Measurements from ENCODE around the gene CCDC178. TPM values are rescaled to one million over a fixed set of nuclear protein-coding genes. Genes with fewer than 3 reads are reported as not detected.

Gene CCDC178
- total RNA-seq, 1 donor from 2014 or later: 0.27 TPM

DNA sequence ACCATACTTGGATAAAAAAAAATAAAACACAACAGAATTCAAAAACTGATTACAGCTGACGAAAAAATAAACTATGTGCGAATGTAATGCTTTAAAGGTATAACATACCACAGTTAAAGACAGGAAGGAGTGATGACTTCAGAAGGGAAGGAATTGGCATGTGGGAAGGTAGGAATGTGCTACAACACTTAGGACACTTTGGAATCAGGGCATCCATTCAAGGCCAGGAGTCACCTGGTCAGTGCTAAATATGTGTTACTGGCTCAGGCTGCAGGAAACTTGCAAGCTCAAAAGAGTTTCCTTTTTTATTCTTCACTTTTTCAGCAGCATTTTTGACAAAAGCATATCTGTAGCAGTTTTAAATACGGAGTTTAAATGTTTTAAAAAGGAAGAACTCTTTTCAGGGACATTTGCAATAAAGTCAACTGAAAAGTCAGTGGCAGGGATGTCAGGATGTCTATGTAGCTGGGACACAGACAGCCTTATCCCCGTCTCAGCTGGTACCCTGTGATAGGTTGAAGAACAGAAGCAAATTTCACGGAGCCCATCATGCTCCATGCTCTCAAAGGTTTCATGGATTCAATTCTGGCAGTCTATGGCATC lies 529.7 kb downstream of the CCDC178 start:
- TF ChIP-seq, protein P1, sequence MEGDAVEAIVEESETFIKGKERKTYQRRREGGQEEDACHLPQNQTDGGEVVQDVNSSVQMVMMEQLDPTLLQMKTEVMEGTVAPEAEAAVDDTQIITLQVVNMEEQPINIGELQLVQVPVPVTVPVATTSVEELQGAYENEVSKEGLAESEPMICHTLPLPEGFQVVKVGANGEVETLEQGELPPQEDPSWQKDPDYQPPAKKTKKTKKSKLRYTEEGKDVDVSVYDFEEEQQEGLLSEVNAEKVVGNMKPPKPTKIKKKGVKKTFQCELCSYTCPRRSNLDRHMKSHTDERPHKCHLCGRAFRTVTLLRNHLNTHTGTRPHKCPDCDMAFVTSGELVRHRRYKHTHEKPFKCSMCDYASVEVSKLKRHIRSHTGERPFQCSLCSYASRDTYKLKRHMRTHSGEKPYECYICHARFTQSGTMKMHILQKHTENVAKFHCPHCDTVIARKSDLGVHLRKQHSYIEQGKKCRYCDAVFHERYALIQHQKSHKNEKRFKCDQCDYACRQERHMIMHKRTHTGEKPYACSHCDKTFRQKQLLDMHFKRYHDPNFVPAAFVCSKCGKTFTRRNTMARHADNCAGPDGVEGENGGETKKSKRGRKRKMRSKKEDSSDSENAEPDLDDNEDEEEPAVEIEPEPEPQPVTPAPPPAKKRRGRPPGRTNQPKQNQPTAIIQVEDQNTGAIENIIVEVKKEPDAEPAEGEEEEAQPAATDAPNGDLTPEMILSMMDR (IDR thresholded peaks at IDR 0.05; ENCODE audit: borderline replicate concordance): no peak
- DNase-seq: no peak
- H3K27ac ChIP-seq (replicated peaks): no peak overlapping the region
- intact Hi-C loops (cut with micrococcal nuclease): no loop called here
- H3K36me3 ChIP-seq: no peaks in the 10 kb centered on the region
- no peaks in the 10 kb centered on the region for H3K9me3 ChIP-seq (replicated peaks)
- H3K4me3 ChIP-seq: no peak overlapping the region
- no peaks in the 10 kb centered on the region for H3K4me1 ChIP-seq
- no peaks in the 10 kb centered on the region for H3K27me3 ChIP-seq (ENCODE audit: low read depth)

DNA sequence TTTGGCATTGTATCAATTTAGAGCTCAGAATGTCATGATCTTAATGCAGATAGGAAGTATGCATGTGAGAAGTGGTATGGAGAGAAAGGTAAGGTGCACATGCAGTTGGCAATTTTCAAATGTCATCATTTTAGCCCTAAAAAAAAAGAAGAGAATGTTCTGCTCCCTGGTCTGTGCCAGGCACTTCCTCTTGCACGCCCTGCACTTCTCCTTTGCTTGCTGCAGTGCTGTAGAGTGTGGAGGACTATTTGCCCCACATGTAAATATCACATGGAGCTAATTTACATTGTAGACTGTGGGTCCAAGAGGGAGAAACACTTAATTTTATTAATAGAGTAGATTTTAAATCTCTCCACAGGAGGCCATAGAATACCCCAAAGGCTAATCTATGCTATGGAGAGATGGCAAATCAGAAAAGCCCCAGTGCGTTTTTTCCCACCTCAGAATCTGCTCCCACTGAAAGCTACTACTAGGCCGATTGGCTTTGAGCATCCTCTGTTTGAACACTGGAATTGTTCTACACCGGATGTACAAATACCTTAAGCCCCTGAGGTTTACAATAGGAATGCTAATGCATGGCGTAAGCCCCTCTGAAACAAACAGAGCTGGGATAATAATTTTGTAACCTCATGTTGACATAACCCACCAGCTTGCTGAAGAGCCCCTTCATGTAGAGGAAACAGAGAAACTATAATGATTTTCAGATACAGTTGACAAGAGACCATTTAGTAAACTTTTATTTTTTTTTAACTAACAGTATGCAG lies 530.5 kb downstream of the CCDC178 start:
- Histone ChIP-seq H3K36me3 (no peaks in the 10 kb centered on the region), H3K9me3 (replicated peaks) (no peaks in the 10 kb centered on the region), H3K4me3 (no peak overlapping the region), H3K27me3 (ENCODE audit: low read depth) (no peaks in the 10 kb centered on the region), H3K4me1 (no peaks in the 10 kb centered on the region), H3K27ac (replicated peaks) (no peak overlapping the region)
- TF ChIP-seq, protein P1 (IDR thresholded peaks at IDR 0.05; ENCODE audit: borderline replicate concordance): no peak
- intact Hi-C loops (cut with micrococcal nuclease): no loop called here
- no peak for DNase-seq

DNA sequence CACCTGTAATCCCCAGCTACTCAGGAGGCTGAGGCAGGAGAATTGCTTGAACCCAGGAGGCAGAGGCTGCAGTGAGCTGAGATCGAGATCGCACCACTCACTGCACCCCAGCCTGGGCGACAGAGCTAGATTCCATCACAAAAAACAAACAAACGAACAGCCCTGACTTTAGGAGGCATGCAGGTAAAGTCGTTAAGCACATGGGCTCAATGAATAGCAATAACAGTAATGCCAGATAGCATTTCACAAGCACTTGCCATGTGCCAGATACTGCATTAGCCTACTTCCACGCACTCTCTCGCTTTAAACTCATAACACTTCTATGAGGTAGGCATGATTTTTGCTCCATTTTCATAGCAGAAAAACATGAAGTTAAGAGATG lies 532.1 kb downstream of the CCDC178 start:
- intact Hi-C loops (cut with micrococcal nuclease): no loop called here
- no peaks in the 10 kb centered on the region for H3K4me1 ChIP-seq
- no peak overlapping the region for H3K27ac ChIP-seq (replicated peaks)
- H3K9me3 ChIP-seq (replicated peaks): no peaks in the 10 kb centered on the region
- H3K27me3 ChIP-seq (ENCODE audit: low read depth): no peaks in the 10 kb centered on the region
- no peak overlapping the region for H3K4me3 ChIP-seq
- H3K36me3 ChIP-seq: no peaks in the 10 kb centered on the region
- TF ChIP-seq, protein P1 (IDR thresholded peaks at IDR 0.05; ENCODE audit: borderline replicate concordance): no peak
- no peak for DNase-seq

DNA sequence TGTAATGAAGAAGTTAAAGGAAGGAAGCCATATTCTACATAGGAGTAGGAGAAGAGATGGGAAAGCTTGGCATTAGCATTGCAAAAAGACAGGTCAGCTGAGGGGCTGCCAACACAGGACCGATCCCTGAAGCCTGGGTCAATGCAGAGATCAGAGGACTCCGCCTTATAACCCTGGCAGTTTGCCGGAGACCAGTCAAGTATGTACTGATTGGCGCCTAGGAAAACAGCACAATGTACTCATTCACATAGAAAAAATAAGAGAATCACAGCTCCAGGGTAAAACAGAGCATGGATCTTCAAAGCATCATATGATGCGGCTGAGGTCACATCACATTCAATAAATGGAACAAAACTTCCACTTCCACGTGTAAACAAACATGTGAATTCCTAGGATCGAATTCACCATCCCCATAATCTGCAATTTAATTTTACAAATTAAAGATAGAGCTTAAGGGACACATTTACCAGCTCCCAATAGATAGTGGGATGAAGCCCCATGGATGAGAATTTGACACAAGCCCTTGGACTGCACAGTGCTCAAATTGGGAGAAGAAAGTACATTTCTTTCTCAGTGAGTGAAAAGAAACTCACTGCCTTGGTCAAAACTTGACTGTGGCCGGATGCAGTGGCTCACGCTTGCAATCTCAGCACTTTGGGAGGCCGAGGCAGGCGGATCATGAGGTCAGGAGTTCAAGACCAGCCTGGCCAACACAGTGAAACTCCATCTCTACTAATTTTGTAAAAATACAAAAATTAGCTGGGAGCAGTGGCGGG lies 532.7 kb downstream of the CCDC178 start:
- Histone ChIP-seq H3K27ac (replicated peaks) (no peak overlapping the region), H3K36me3 (no peaks in the 10 kb centered on the region), H3K9me3 (replicated peaks) (no peaks in the 10 kb centered on the region), H3K4me1 (no peaks in the 10 kb centered on the region), H3K27me3 (ENCODE audit: low read depth) (no peaks in the 10 kb centered on the region), H3K4me3 (no peak overlapping the region)
- TF ChIP-seq, protein P1 (IDR thresholded peaks at IDR 0.05; ENCODE audit: borderline replicate concordance): no peak
- intact Hi-C loops (cut with micrococcal nuclease): no loop called here
- DNase-seq: no peak

DNA sequence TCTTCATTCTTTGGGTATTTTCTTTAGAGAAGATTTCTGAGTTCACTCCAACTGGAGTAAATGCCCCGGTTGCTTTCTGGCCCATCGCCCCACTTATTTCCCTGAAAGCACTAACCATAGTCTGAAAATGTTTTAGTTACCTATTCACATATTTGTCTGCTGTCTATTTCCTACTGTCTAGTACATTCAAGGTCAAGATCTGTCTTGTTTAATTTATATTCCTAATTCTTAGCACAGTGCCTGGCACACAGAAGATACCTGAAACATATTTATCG lies 533.3 kb downstream of the CCDC178 start:
- TF ChIP-seq, protein P1 (IDR thresholded peaks at IDR 0.05; ENCODE audit: borderline replicate concordance): no peak
- intact Hi-C loops (cut with micrococcal nuclease): no loop called here
- H3K9me3 ChIP-seq (replicated peaks): no peaks in the 10 kb centered on the region
- no peak overlapping the region for H3K27ac ChIP-seq (replicated peaks)
- H3K4me1 ChIP-seq: no peaks in the 10 kb centered on the region
- H3K27me3 ChIP-seq (ENCODE audit: low read depth): no peaks in the 10 kb centered on the region
- H3K36me3 ChIP-seq: no peaks in the 10 kb centered on the region
- no peak overlapping the region for H3K4me3 ChIP-seq
- DNase-seq: no peak
